ENCODE data around the gene APH1B. TPM values are rescaled to one million over a fixed set of nuclear protein-coding genes. Genes with fewer than 3 reads are reported as not detected.

Gene APH1B
- total RNA-seq, 1 experiment from 2014 or later, result 20.9 TPM

GRCh38 chr15:63344731-63345390 is 67.5 kb downstream of the APH1B start:
- TF ChIP-seq CTCF (conservative IDR thresholded peaks at IDR 0.05), result no peak
- H3K56ac ChIP-seq (ENCODE audit: insufficient read length, low read depth, low read length), result no peak overlapping the region
- no peak overlapping the region for H3K27ac ChIP-seq (ENCODE audit: insufficient read length, low read depth, low read length)
- no peaks in the 10 kb centered on the region for H3K36me3 Mint-ChIP-seq (ENCODE audit: insufficient read depth in 1 of 3, low read depth in 3 of 3)
- no peak overlapping the region; the same call in 1 of the 2 replicates for H3K14ac ChIP-seq (ENCODE audit: insufficient read depth, low read length)
- H3K9me3 Mint-ChIP-seq, result no peaks in the 10 kb centered on the region
- H4K20me1 ChIP-seq (ENCODE audit: control insufficient read depth, insufficient read depth, insufficient read length), result no peaks in the 10 kb centered on the region
- H2BK5ac ChIP-seq (ENCODE audit: insufficient read length, low read length), result no peak overlapping the region
- no peak overlapping the region for H4K8ac ChIP-seq (replicated peaks; ENCODE audit: insufficient read length, low read depth, low read length)
- no peak overlapping the region for H3K9ac ChIP-seq (ENCODE audit: extremely low read depth, insufficient read length, low read length)
- no peak overlapping the region for H3K4ac ChIP-seq (ENCODE audit: low read depth, low read length)
- H3K18ac ChIP-seq (ENCODE audit: insufficient read length, low read depth, low read length), result no peak overlapping the region
- peaks cover 6% of the 10 kb centered on the region for H3K23me2 ChIP-seq (ENCODE audit: insufficient read length, low read depth, low read length, poor library complexity, severe bottlenecking)
- no peak overlapping the region for H2BK120ac ChIP-seq (ENCODE audit: low read depth, low read length, poor library complexity, severe bottlenecking)
- peaks cover 12% of the 10 kb centered on the region for H3K4me1 ChIP-seq (ENCODE audit: insufficient read depth, low read length)
- H3T11ph ChIP-seq (ENCODE audit: low read length), result no peak overlapping the region
- no peak overlapping the region for H2BK12ac ChIP-seq (ENCODE audit: insufficient read length, low read depth, low read length)
- no peak overlapping the region for H3K23ac ChIP-seq (ENCODE audit: insufficient read length, low read depth, low read length)
- H3K9me3 ChIP-seq (ENCODE audit: control insufficient read depth, low read depth, low read length), result no peaks in the 10 kb centered on the region
- no CpG with 5 or more reads among the region's 5 CpGs for WGBS (ENCODE audit: extremely low coverage, insufficient read length, low lambda C conversion rate)
- H2AFZ ChIP-seq (ENCODE audit: low read length), result no peak overlapping the region
- H3K79me1 ChIP-seq (ENCODE audit: insufficient read depth, low read depth, low read length, poor library complexity, severe bottlenecking), result no peaks in the 10 kb centered on the region
- H3K4me1 Mint-ChIP-seq, result peaks cover 41 to 43% of the 10 kb centered on the region in 2 experiments
- no peak overlapping the region for H3K4me2 ChIP-seq (ENCODE audit: insufficient read depth, insufficient read length, low read length)
- no peak overlapping the region for H4K5ac ChIP-seq (ENCODE audit: insufficient read length, low read depth, low read length)
- H2AK5ac ChIP-seq (ENCODE audit: insufficient read length, low read length), result no peak overlapping the region
- no peaks in the 10 kb centered on the region for H3K27me3 ChIP-seq (ENCODE audit: insufficient read depth, low read length)
- H4K91ac ChIP-seq (ENCODE audit: insufficient read length, low read depth, low read length), result no peak overlapping the region
- no peaks in the 10 kb centered on the region for H3K79me2 ChIP-seq (ENCODE audit: insufficient read depth, low read length)
- H3K4me3 Mint-ChIP-seq, result no peak overlapping the region
- no peak for DNase-seq
- H3K27ac Mint-ChIP-seq, result no peak overlapping the region
- H3K27me3 Mint-ChIP-seq (ENCODE audit: low read depth), result peaks cover 2% of the 10 kb centered on the region; the same call in 1 of the 2 replicates
- no peak overlapping the region for H2BK20ac ChIP-seq (ENCODE audit: low read depth, low read length, poor library complexity, severe bottlenecking)
- no peak overlapping the region for H2BK15ac ChIP-seq (ENCODE audit: low read depth, low read length)
